Activated naive CD8-positive, alpha-beta T cell treated with anti-CD3 and anti-CD28 coated beads, Interleukin-2, amount 50 U/mL, for 24 hours (primary cell): ENCODE results near the gene TYRP1.

Experiments used
- ATAC-seq: fragments of 150-1000 bp; cut with Tn5 transposase; one replicate; pipeline ENCODE4 v1.10.0; 2021
- DNase-seq: peaks from one replicate; pipeline ENCODE4 v3.0.0; 2021
- H3K27ac Mint-ChIP-seq: one replicate; pipeline ENCODE4 v1.8.0; 2021; ENCODE audit warnings: mild to moderate bottlenecking, mixed read lengths
- H3K27me3 Mint-ChIP-seq: one replicate; pipeline ENCODE4 v1.8.0; 2021; ENCODE audit warnings: mixed read lengths
- H3K36me3 Mint-ChIP-seq: one replicate; pipeline ENCODE4 v1.8.0; 2021; ENCODE audit warnings: low read depth, mixed read lengths
- H3K4me1 Mint-ChIP-seq: one replicate; pipeline ENCODE4 v1.8.0; 2021; ENCODE audit warnings: mixed read lengths
- H3K4me3 Mint-ChIP-seq: one replicate; pipeline ENCODE4 v1.8.0; 2021; ENCODE audit warnings: mild to moderate bottlenecking, moderate library complexity, mixed read lengths
- H3K9me3 Mint-ChIP-seq: one replicate; pipeline ENCODE4 v1.8.0; 2021; ENCODE audit warnings: mixed read lengths

The TYRP1 gene

GRCh38 chr9:12680341-12680740 is 12.8 kb upstream of the TYRP1 start:
- Mint-ChIP-seq H3K36me3 (no peaks in the 10 kb centered on the region), H3K9me3 (peaks cover 10% of the 10 kb centered on the region), H3K27ac (no peak overlapping the region), H3K4me1 (no peaks in the 10 kb centered on the region), H3K4me3 (no peak overlapping the region), H3K27me3 (no peaks in the 10 kb centered on the region)
- no peak for ATAC-seq
- DNase-seq = no peak

DNA sequence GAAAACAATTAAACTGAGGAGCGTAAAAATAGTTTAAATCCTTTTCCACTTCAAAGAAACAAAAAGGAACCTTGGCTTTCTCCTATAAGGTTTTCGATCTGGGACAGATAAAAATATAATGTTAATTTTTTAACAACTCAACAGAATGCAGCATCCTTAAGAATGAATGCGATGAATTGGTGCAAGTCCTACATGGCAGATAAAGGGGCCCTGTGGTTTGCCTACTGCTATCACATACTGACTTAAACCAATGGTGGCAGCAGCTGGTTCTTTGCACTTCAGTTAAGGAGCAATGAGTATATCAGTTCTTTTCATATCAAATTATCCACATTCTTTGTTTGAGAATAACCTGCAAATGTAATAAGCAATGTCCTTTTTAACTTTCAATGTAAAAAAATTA is 12.4 kb upstream of the TYRP1 start:
- Mint-ChIP-seq H3K4me3 (no peak overlapping the region), H3K27ac (no peak overlapping the region), H3K27me3 (no peaks in the 10 kb centered on the region), H3K9me3 (peaks cover 10% of the 10 kb centered on the region), H3K4me1 (no peaks in the 10 kb centered on the region), H3K36me3 (no peaks in the 10 kb centered on the region)
- DNase-seq (no peak), ATAC-seq (no peak)

DNA sequence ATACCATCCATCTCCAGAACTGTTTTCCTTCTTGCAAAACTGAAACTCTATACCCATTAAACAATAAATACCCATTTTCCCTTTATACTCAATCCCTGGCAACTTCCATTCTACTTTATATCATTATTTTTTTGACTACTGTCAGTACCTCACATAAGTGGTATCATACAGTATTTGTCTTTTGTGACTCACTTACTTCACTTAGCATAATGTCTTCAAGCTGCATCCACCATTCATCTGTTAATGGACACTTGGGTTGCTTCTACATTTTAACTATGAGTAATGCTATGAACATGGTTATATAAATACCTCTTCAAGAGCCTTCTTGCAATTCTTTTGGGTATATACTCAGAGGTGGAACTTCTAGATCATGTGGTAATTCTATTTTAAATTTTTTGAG is 11.6 kb upstream of the TYRP1 start:
- Mint-ChIP-seq H3K4me3 (no peak overlapping the region), H3K4me1 (no peaks in the 10 kb centered on the region), H3K27me3 (no peaks in the 10 kb centered on the region), H3K36me3 (no peaks in the 10 kb centered on the region), H3K9me3 (peaks cover 10% of the 10 kb centered on the region), H3K27ac (no peak overlapping the region)
- DNase-seq (no peak), ATAC-seq (no peak)

- H3K9me3 Mint-ChIP-seq = peaks cover 18% of the 10 kb centered on the region
- ATAC-seq (no peak), DNase-seq (no peak)
- H3K27ac Mint-ChIP-seq = no peak overlapping the region
- H3K27me3 Mint-ChIP-seq = no peaks in the 10 kb centered on the region
- H3K36me3 Mint-ChIP-seq = no peaks in the 10 kb centered on the region
- H3K4me3 Mint-ChIP-seq = no peak overlapping the region
- no peaks in the 10 kb centered on the region for H3K4me1 Mint-ChIP-seq
Measured at GRCh38 chr9:12684974-12685373, 8.2 kb upstream of the TYRP1 start.

DNA sequence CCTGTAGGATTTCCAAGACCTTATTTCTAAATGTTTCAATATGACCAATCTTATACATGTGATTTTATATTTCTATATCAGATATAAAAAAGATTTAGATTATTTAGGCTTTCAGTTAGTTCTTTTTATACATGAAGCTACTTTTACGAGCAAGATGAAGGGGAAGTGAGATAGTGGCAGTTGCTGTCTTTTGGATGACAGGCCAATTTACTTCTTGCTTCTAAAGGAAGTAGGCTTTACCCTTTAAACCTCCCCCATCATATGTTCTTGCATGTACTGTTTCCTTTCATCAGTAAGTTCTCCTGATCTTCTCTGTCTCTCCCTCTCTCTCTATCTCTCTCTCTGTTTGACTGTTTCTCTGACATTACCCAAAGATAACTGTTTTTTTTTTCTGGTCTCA is 4.0 kb upstream of the TYRP1 start:
- Mint-ChIP-seq H3K27me3 (no peaks in the 10 kb centered on the region), H3K36me3 (no peaks in the 10 kb centered on the region), H3K4me1 (no peaks in the 10 kb centered on the region), H3K4me3 (no peak overlapping the region), H3K9me3 (peaks cover 13% of the 10 kb centered on the region), H3K27ac (no peak overlapping the region)
- ATAC-seq (no peak), DNase-seq (no peak)

GRCh38 chr9:12694013-12694412 is 828 bp downstream of the TYRP1 start:
- no peaks in the 10 kb centered on the region for H3K4me1 Mint-ChIP-seq
- H3K27ac Mint-ChIP-seq = no peak overlapping the region
- ATAC-seq (no peak), DNase-seq (no peak)
- no peaks in the 10 kb centered on the region for H3K36me3 Mint-ChIP-seq
- no peak overlapping the region for H3K4me3 Mint-ChIP-seq
- peaks cover 18% of the 10 kb centered on the region for H3K9me3 Mint-ChIP-seq
- no peaks in the 10 kb centered on the region for H3K27me3 Mint-ChIP-seq

- no peak for DNase-seq
- H3K9me3 Mint-ChIP-seq = peaks cover 14% of the 10 kb centered on the region
- ATAC-seq = no peak
- no peak overlapping the region for H3K4me3 Mint-ChIP-seq
- no peak overlapping the region for H3K27ac Mint-ChIP-seq
- H3K4me1 Mint-ChIP-seq = no peaks in the 10 kb centered on the region
- no peaks in the 10 kb centered on the region for H3K36me3 Mint-ChIP-seq
- no peaks in the 10 kb centered on the region for H3K27me3 Mint-ChIP-seq
Measured at GRCh38 chr9:12695474-12695873, 2.3 kb downstream of the TYRP1 start.

- Mint-ChIP-seq H3K27ac (no peak overlapping the region), H3K36me3 (no peaks in the 10 kb centered on the region), H3K4me1 (no peaks in the 10 kb centered on the region), H3K9me3 (peaks cover 8% of the 10 kb centered on the region), H3K4me3 (no peak overlapping the region), H3K27me3 (no peaks in the 10 kb centered on the region)
- DNase-seq (no peak), ATAC-seq (no peak)
Measured at GRCh38 chr9:12696931-12697622, 3.9 kb downstream of the TYRP1 start.

DNA sequence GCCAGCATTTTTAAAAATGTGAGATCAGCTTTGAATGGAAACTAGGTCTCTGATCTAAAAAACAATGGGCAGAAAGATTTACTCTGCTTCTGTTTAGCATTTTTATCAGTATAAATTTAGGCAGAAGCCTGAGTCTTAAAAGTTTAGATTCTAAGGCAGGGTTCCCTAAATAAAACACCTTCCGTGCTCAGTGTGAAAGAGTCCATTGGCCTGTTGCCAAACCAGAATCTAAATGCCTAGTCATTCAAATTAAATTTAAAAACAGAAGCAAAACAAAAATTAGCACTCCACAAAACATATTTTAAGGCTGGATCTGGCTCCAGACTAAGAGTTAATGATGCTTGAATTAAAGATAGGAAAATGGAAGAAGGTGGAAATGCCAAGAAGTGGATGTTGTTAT is 4.5 kb downstream of the TYRP1 start:
- ATAC-seq (no peak), DNase-seq (no peak)
- Mint-ChIP-seq H3K4me3 (no peak overlapping the region), H3K27ac (no peak overlapping the region), H3K27me3 (no peaks in the 10 kb centered on the region), H3K36me3 (no peaks in the 10 kb centered on the region), H3K4me1 (no peaks in the 10 kb centered on the region), H3K9me3 (peaks cover 8% of the 10 kb centered on the region)

DNA sequence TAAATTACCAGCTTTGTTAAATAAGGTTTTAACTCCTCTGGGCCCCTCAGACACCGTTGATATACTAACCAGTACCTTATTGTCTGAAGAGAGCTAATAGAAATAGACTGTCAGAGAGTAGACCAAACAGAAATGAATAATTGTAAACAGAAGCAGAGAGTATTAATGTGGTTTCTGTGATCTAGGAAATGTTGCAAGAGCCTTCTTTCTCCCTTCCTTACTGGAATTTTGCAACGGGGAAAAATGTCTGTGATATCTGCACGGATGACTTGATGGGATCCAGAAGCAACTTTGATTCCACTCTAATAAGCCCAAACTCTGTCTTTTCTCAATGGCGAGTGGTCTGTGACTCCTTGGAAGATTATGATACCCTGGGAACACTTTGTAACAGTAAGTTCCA is 5.1 kb downstream of the TYRP1 start:
- H3K27ac Mint-ChIP-seq = no peak overlapping the region
- no peak overlapping the region for H3K4me3 Mint-ChIP-seq
- no peaks in the 10 kb centered on the region for H3K27me3 Mint-ChIP-seq
- no peak for DNase-seq
- peaks cover 8% of the 10 kb centered on the region for H3K9me3 Mint-ChIP-seq
- no peaks in the 10 kb centered on the region for H3K36me3 Mint-ChIP-seq
- H3K4me1 Mint-ChIP-seq = no peaks in the 10 kb centered on the region
- no peak for ATAC-seq

GRCh38 chr9:12698986-12699385 is 5.8 kb downstream of the TYRP1 start:
- no peaks in the 10 kb centered on the region for H3K36me3 Mint-ChIP-seq

GRCh38 chr9:12699529-12699928 is 6.3 kb downstream of the TYRP1 start:
- no peak overlapping the region for H3K27ac Mint-ChIP-seq
- H3K4me3 Mint-ChIP-seq = no peak overlapping the region
- no peaks in the 10 kb centered on the region for H3K36me3 Mint-ChIP-seq
- DNase-seq (no peak), ATAC-seq (no peak)
- H3K27me3 Mint-ChIP-seq = no peaks in the 10 kb centered on the region
- H3K9me3 Mint-ChIP-seq = peaks cover 8% of the 10 kb centered on the region
- no peaks in the 10 kb centered on the region for H3K4me1 Mint-ChIP-seq

More at GRCh38 chr9:12698986-12699385, 5.8 kb downstream of the TYRP1 start:
- DNase-seq = no peak
- H3K4me3 Mint-ChIP-seq = no peak overlapping the region
- peaks cover 8% of the 10 kb centered on the region for H3K9me3 Mint-ChIP-seq
- no peaks in the 10 kb centered on the region for H3K4me1 Mint-ChIP-seq
- no peak for ATAC-seq
- H3K27ac Mint-ChIP-seq = no peak overlapping the region
- H3K27me3 Mint-ChIP-seq = no peaks in the 10 kb centered on the region

GRCh38 chr9:12701126-12701525 is 7.9 kb downstream of the TYRP1 start:
- Mint-ChIP-seq H3K27me3 (no peaks in the 10 kb centered on the region), H3K9me3 (peaks cover 1% of the 10 kb centered on the region), H3K36me3 (no peaks in the 10 kb centered on the region), H3K4me1 (no peaks in the 10 kb centered on the region), H3K27ac (no peak overlapping the region), H3K4me3 (no peak overlapping the region)
- DNase-seq (no peak), ATAC-seq (no peak)

DNA sequence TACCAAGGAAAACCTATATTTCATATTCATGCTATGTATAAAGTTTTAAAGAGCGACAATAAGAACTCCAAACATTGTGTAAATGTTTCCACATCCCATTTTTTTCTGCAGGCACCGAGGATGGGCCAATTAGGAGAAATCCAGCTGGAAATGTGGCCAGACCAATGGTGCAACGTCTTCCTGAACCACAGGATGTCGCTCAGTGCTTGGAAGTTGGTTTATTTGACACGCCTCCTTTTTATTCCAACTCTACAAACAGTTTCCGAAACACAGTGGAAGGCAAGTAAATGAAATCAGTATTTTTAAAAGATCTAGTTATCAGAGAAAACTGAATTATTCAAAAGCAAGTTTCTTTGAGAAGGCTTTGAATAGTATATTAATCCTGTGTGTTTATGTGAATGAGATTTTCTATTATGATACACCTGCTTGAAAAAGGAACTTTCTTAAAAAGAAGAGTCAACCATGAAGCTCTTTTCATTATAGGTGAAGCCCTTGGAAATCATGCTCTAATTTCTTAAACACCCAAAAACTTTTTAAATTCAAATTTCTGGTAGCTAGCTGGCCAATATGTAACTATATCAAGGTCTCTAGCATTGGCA is 9.1 kb downstream of the TYRP1 start:
- Mint-ChIP-seq H3K27me3 (no peaks in the 10 kb centered on the region), H3K9me3 (peaks cover 1% of the 10 kb centered on the region), H3K4me3 (no peak overlapping the region), H3K4me1 (no peaks in the 10 kb centered on the region), H3K27ac (no peak overlapping the region), H3K36me3 (no peaks in the 10 kb centered on the region)
- no peak for DNase-seq
- ATAC-seq = no peak

- Mint-ChIP-seq H3K4me3 (no peak overlapping the region), H3K9me3 (peaks cover 4% of the 10 kb centered on the region), H3K36me3 (no peaks in the 10 kb centered on the region), H3K27me3 (no peaks in the 10 kb centered on the region), H3K4me1 (no peaks in the 10 kb centered on the region), H3K27ac (no peak overlapping the region)
- DNase-seq = no peak
- ATAC-seq = no peak
Measured at GRCh38 chr9:12703996-12704395, 10.8 kb downstream of the TYRP1 start.
